HG03565 (cell line): ENCODE results near the gene CSNK2B.

ENCODE experiments used
- ATAC-seq: cut with Tn5 transposase; IDR thresholded peaks from one replicate; pipeline ENCODE4 v1.9.1; 2021; ENCODE audit warnings: mild to moderate bottlenecking, moderate library complexity; ENCODE audit not compliant: unreplicated experiment

The CSNK2B gene

GRCh38 chr6:31660381-31661261 lies 5.3 kb upstream of the CSNK2B start, which contains the start of gene C6orf47:
Gene C6orf47 (minus strand): TSS chr6:31660778. CDS start chr6:31659947, 831 bp downstream.
- no peak for ATAC-seq

GRCh38 chr6:31661262-31662123 lies 4.4 kb upstream of the CSNK2B start:
- ATAC-seq = no peak

GRCh38 chr6:31662124-31662723 lies 3.7 kb upstream of the CSNK2B start:
- ATAC-seq = no peak

- no peak for ATAC-seq
Measured at GRCh38 chr6:31663126-31663960, 2.5 kb upstream of the CSNK2B start.

GRCh38 chr6:31663961-31664789 lies 1.7 kb upstream of the CSNK2B start:
- ATAC-seq = no peak

- ATAC-seq = no peak
Measured at GRCh38 chr6:31664790-31665500, 935 bp upstream of the CSNK2B start, which contains the start of gene GPANK1. Gene GPANK1 (minus strand): TSS chr6:31664997. CDS start chr6:31664478, 519 bp downstream.

- no peak for ATAC-seq
Measured at GRCh38 chr6:31666337-31666965, 571 bp downstream of the CSNK2B start.

GRCh38 chr6:31669676-31670075 lies 3.8 kb downstream of the CSNK2B start, which contains the start of gene LY6G5B:
Gene LY6G5B (plus strand): TSS chr6:31669976. CDS start chr6:31670951, 975 bp downstream.
- no peak for ATAC-seq

- ATAC-seq = no peak
Measured at GRCh38 chr6:31676322-31676903, 10.5 kb downstream of the CSNK2B start.

GRCh38 chr6:31676904-31677303 lies 11.0 kb downstream of the CSNK2B start:
- no peak for ATAC-seq

GRCh38 chr6:31677955-31678354 lies 12.1 kb downstream of the CSNK2B start:
- no peak for ATAC-seq

GRCh38 chr6:31680226-31681134 lies 14.6 kb downstream of the CSNK2B start, which contains the start of gene LY6G5C:
Gene LY6G5C (minus strand): TSS chr6:31681067. CDS start chr6:31680373, 694 bp downstream.
- ATAC-seq = no peak

- no peak for ATAC-seq
Measured at GRCh38 chr6:31681135-31681671, 15.3 kb downstream of the CSNK2B start.

- no peak for ATAC-seq
Measured at GRCh38 chr6:31683591-31683990, 17.7 kb downstream of the CSNK2B start.

- no peak for ATAC-seq
Measured at GRCh38 chr6:31686483-31686882, 20.6 kb downstream of the CSNK2B start.

- ATAC-seq = no peak
Measured at GRCh38 chr6:31687321-31687720, 21.4 kb downstream of the CSNK2B start.
